HG03280 (cell line): ENCODE data around the gene CENPX.
A peak's percentile ranks its signal among the peaks of the same experiment; 100 is the strongest.
"Not testable (repeated sequence)": the region's sequence is repeated elsewhere in the genome, so short reads cannot be mapped to it uniquely, and the experiment has no call there.

ENCODE experiments used
- ATAC-seq: cut with Tn5 transposase; IDR thresholded peaks from one replicate; pipeline ENCODE4 v1.9.1; 2021; ENCODE audit warnings: mild to moderate bottlenecking, moderate library complexity; ENCODE audit not compliant: unreplicated experiment

The CENPX gene

GRCh38 chr17:81984773-81985410 is 37.8 kb downstream of the CENPX start:
- no peak for ATAC-seq

DNA sequence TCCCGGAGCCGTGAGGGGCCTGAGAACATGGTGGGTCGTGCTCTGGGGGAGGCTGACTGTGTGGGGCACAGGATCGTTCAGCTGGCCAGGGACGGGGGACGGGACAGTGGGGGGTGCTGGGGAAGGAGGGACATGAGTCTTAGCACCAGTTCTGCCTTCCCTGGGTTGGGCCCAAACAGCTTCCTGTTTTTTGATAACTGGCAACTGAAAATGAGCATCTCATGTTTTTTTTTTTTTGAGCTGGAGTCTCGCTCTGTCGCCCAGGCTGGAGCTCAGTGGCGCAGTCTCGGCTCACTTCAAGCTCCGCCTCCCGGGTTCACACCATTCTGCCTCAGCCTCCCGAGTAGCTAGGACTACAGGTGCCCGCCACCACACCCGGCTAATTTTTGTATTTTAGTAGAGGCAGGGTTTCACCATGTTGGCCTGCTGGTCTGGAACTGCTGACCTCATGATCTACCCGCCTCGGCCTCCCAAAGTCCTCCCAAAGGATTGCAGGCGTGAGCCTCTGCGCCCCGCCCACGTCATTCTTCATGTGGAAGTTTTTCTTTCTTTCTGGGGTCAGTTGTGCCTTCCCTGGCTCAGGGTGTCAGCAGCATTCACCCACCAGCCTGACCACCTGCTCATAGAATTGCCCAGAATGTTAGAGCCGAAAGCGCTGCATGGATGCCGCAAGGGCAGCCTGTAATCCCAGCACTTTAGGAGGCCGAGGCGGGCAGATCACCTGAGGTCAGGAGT is 38.9 kb downstream of the CENPX start:
- ATAC-seq = no peak

- ATAC-seq = no peak
Measured at GRCh38 chr17:81983011-81983638, 39.6 kb downstream of the CENPX start.

DNA sequence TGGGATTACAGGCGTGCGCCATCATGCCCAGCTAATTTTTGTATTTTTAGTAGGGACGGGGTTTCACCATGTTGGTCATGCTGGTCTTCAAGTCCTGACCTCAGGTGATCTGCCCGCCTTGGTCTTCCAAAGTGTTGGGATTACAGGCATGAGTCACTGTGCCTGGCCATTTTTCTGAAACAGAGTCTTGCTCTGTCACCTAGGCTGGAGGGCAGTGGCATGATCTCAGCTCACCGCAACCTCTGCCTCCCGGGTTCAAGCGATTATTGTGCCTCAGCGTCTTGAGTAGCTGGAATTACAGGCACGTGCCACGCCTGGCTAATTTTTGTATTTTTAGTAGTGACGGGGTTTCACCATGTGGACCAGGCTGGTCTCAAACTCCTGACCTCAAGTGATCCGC is 41.2 kb downstream of the CENPX start:
- ATAC-seq = not testable (repeated sequence)

- no peak for ATAC-seq
Measured at GRCh38 chr17:81980707-81981343, 41.9 kb downstream of the CENPX start.

DNA sequence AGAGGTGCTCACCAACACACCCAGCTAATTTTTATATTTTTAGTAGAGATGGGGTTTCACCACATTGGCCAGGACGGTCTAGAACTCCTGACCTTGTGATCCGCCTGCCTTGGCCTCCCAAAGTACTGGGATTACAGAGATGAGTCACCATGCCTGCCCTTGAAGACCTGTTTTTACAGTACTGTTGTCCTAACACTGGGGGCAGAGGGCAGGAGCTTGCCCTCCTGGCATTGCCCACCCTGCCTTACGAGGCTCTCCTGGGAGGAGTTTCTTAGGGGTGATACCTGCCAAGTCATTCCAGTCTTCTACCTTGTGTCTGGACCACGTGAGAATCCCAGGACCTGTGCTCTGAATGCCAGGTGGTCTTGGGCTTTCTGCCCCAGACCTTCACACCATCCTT is 42.6 kb downstream of the CENPX start:
- ATAC-seq = no peak

DNA sequence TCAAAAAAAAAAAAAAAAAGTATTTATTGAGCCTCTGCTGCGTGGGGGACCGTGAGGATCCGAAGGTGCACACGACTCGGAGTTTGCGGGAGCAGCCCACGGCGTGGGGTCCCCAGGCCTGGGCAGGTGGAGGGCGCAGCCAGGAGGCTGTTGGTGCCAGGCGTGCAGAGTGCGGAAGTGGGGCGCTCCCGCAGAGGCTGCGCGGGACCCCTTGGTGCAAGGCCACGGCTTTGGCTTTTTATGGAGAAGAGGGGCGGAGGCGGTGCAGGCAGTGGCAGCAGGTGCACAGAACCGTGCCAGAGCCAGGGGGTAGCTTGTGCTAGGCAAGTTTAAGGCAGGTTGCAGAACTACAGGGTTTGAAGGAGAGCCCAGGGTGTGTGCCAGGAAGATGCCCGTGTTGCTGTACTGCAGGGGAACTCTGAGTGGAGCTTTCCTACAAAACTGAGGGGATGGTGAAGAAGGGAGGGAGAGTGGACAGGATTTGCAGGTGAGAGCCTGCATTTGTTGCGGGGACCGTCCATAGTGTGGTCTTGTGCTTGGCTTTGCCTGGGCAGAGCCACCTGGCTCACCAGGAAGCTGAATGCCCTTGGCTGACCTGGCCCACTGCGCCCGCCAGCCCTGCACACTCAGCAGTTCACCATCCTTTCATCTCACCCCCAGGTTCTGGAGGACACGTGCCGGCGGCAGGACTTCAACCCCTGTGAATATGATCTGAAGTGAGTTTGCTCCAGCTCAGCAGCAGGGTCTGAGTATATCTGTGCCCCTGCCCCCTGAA is 44.0 kb downstream of the CENPX start:
- no peak for ATAC-seq

DNA sequence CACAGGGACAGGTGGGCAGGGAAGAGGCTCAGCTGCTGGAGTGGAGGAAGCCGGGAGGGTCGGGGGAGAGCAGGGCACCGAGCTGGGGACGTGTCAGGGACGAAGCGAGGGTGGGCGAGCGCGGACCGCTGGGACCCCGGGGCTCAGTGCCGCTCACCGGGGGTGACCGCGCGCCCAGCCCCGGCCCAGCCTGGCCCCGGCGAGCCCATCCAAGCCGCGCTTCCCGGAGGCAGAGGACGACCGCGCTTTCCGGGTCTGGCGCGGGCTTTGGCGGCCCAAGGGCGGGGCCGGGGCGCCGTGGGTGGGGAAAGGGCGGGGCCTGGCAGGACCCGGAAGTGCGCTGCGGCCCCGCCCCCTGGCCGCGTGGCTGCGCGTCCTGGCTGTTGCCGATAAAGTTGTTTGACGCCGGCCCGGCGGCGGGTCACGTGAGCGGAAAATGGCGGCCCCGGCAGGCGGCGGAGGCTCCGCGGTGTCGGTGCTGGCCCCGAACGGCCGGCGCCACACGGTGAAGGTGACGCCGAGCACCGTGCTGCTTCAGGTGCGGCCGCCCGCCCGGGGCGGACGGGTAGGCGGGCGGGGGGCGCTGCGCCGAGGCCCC is 45.4 kb downstream of the CENPX start, which contains the start of gene ASPSCR1:
Gene ASPSCR1, plus strand, starts transcription at position 419 of the 598 bp plus-strand sequence. Its CDS starts 18 bp downstream, at position 437.
- ATAC-seq = peak; percentile 87

GRCh38 chr17:81976332-81977210 is 46.1 kb downstream of the CENPX start:
- peak; percentile 5 for ATAC-seq

GRCh38 chr17:81973432-81973831 is 49.2 kb downstream of the CENPX start:
- no peak for ATAC-seq

- ATAC-seq = no peak
Measured at GRCh38 chr17:81968850-81969812, 53.5 kb downstream of the CENPX start.
